GM21717 (cell line): ENCODE results near the gene CNOT10.
A peak's percentile ranks its signal among the peaks of the same experiment; 100 is the strongest.
"Not testable (repeated sequence)": the region's sequence is repeated elsewhere in the genome, so short reads cannot be mapped to it uniquely, and the experiment has no call there.

Experiments used
- ATAC-seq: cut with Tn5 transposase; IDR thresholded peaks from one replicate; pipeline ENCODE4 v1.9.1; 2021; ENCODE audit warnings: mild to moderate bottlenecking, moderate library complexity; ENCODE audit not compliant: unreplicated experiment

Gene CNOT10

GRCh38 chr3:32751377-32751776, 66.4 kb downstream of the CNOT10 start:
- ATAC-seq: no peak

GRCh38 chr3:32755761-32756160, 70.8 kb downstream of the CNOT10 start:
- no peak for ATAC-seq

GRCh38 chr3:32757618-32758374, 72.8 kb downstream of the CNOT10 start:
- ATAC-seq: no peak

GRCh38 chr3:32758375-32758753, 73.4 kb downstream of the CNOT10 start:
- no peak for ATAC-seq

- ATAC-seq: no peak
Observed at GRCh38 chr3:32759342-32759741, 74.4 kb downstream of the CNOT10 start.

GRCh38 chr3:32764481-32764880, 79.5 kb downstream of the CNOT10 start:
- ATAC-seq: no peak

- ATAC-seq: no peak
Observed at GRCh38 chr3:32778389-32778788, 93.4 kb downstream of the CNOT10 start.

GRCh38 chr3:32780071-32780734, 95.2 kb downstream of the CNOT10 start:
- no peak for ATAC-seq

GRCh38 chr3:32780735-32781210, 95.8 kb downstream of the CNOT10 start:
- ATAC-seq: peak; percentile 39

- peak; percentile 95 for ATAC-seq
Observed at GRCh38 chr3:32781211-32781968, 96.4 kb downstream of the CNOT10 start.

GRCh38 chr3:32781969-32782270, 96.9 kb downstream of the CNOT10 start:
- not testable (repeated sequence) for ATAC-seq

- ATAC-seq: no peak
Observed at GRCh38 chr3:32782407-32782806, 97.4 kb downstream of the CNOT10 start.

GRCh38 chr3:32791833-32792232, 106.8 kb downstream of the CNOT10 start:
- no peak for ATAC-seq

GRCh38 chr3:32794487-32795308, 109.7 kb downstream of the CNOT10 start:
- no peak for ATAC-seq

GRCh38 chr3:32796384-32796950, 111.5 kb downstream of the CNOT10 start:
- ATAC-seq: not testable (repeated sequence)

GRCh38 chr3:32797776-32798175, 112.8 kb downstream of the CNOT10 start:
- no peak for ATAC-seq

- ATAC-seq: not testable (repeated sequence)
Observed at GRCh38 chr3:32801440-32801839, 116.5 kb downstream of the CNOT10 start.

GRCh38 chr3:32813180-32813579, 128.2 kb downstream of the CNOT10 start:
- ATAC-seq: no peak

GRCh38 chr3:32814361-32814760, 129.4 kb downstream of the CNOT10 start:
- no peak for ATAC-seq

- no peak for ATAC-seq
Observed at GRCh38 chr3:32815841-32816438, 131.0 kb downstream of the CNOT10 start.
